Brain microvascular endothelial cell (primary cell): ENCODE data around the gene CTSE.

Source experiments
- DNase-seq: peaks from one replicate; pipeline ENCODE4 v3.0.0-alpha.2; 2020
- H3K27ac ChIP-seq: fragments of 250-450 bp; sonication (Bioruptor Pico); 2 replicates; pipeline ENCODE4 v1.5.1; 2020; ENCODE audit warnings: mild to moderate bottlenecking, moderate library complexity
- H3K27me3 ChIP-seq: fragments of 250-450 bp; sonication (Bioruptor Pico); replicated peaks from 2 replicates; pipeline ENCODE4 v1.5.1; 2020; ENCODE audit warnings: mild to moderate bottlenecking
- H3K36me3 ChIP-seq: fragments of 250-450 bp; sonication (Bioruptor Pico); replicated peaks from 2 replicates; pipeline ENCODE4 v1.5.1; 2020; ENCODE audit warnings: mild to moderate bottlenecking
- H3K4me3 ChIP-seq: 2 replicates; pipeline ENCODE4 v1.5.1; 2011; ENCODE audit warnings: low read depth, mild to moderate bottlenecking, control low read depth, low read length, moderate library complexity
- in situ Hi-C: cut with HindIII; loops from 2 replicates; pipeline ENCODE4 v1.10.0; 2017; ENCODE audit warnings: low sequenced_read_pairs, low pct_ligation_motif_present
- TF ChIP-seq, protein P1 (sequence below): IDR thresholded peaks from 2 replicates; pipeline ENCODE4 v1.5.1; 2011; ENCODE audit warnings: low read depth, mild to moderate bottlenecking, moderate library complexity, low read length, control low read depth, inconsistent platforms; ENCODE audit errors: missing control alignments

Gene CTSE

DNA sequence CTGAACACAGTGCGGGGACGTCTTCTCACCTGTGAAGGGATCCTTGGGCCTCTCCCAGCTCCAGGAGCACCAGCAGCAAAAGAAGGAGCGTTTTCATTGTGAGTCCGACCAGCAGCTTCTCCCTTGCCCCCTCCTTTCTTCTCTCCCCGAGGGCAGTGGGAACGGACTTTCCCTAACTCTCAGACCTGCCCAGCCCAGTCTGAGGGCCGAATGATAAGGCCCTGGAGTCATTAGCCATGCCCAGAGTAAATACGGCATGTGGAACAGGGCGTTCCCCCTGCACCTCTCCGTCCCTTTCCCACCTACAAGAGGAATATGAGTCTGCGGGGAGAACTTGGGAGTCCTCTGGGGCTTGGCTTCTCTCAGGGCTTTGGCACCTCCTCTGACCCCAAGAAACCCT lies at the start of gene CTSE:
TSS of gene CTSE (minus strand) at position 201 of the 400 bp plus-strand sequence. CDS start at position 97, 104 bp downstream.
- Histone ChIP-seq H3K27me3 (no peaks in the 10 kb centered on the region), H3K36me3 (no peaks in the 10 kb centered on the region), H3K4me3 (no peak within 1 kb of the TSS), H3K27ac (no peak within 1 kb of the TSS)
- TF ChIP-seq, protein P1, sequence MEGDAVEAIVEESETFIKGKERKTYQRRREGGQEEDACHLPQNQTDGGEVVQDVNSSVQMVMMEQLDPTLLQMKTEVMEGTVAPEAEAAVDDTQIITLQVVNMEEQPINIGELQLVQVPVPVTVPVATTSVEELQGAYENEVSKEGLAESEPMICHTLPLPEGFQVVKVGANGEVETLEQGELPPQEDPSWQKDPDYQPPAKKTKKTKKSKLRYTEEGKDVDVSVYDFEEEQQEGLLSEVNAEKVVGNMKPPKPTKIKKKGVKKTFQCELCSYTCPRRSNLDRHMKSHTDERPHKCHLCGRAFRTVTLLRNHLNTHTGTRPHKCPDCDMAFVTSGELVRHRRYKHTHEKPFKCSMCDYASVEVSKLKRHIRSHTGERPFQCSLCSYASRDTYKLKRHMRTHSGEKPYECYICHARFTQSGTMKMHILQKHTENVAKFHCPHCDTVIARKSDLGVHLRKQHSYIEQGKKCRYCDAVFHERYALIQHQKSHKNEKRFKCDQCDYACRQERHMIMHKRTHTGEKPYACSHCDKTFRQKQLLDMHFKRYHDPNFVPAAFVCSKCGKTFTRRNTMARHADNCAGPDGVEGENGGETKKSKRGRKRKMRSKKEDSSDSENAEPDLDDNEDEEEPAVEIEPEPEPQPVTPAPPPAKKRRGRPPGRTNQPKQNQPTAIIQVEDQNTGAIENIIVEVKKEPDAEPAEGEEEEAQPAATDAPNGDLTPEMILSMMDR: no peak
- DNase-seq: no peak
- in situ Hi-C loops: no loop called here

DNA sequence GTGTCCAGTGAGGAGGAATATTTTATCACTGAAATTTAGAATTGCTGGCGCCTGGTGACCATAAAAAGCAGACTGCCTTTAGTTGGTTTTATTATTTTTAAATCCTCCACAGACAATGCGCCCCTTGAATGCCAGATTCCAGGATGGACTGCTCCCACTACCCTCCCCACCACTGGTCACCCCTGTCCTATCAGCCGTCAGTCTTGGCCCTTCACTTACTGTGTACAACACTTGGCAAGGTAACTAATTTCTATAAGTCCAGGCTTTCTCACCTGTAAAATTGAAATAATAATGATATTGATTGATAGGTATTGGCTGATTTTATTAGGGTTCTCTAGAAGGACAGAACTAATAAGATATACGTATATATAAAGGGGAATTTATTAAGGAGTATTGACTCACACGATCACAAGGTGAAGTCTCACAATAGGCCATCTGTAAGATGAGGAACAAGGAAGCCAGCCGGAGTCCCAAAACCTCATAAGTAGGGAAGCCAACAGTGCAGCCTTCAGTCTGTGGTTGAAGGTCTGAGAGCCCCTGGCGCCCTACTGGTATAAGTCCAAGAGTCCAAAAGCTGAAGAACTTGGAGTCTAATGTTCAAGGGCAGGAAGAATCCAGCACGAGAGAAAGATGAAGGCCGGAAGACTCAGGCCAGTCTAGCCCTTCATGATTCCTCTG lies 47.1 kb upstream of the CTSE start:
- H3K36me3 ChIP-seq: no peaks in the 10 kb centered on the region
- DNase-seq: no peak
- H3K27ac ChIP-seq: no peak overlapping the region
- H3K27me3 ChIP-seq: peaks cover 12% of the 10 kb centered on the region
- no peak overlapping the region for H3K4me3 ChIP-seq
- in situ Hi-C loops: no loop called here
- TF ChIP-seq, protein P1: no peak

DNA sequence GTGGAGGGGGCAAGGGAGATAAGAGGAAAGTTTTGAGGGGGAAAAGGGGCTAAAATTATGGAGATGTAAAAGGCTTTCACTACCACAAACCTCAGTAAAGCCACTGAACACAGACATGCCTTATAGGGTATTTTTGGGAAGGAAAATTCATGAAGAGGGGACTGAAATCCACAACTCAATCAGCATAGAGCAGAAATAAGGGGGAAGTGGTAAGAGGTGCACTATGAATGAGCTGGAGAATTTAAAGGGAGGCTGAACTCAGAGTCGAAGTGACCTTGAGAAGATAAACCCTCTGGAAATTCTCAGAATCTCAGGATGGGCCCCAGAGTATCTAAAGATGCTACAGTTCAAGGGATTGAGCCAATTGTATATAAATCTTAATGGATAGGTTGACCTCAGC lies 44.6 kb upstream of the CTSE start:
- no peak overlapping the region for H3K27ac ChIP-seq
- peaks cover 12% of the 10 kb centered on the region for H3K27me3 ChIP-seq
- DNase-seq: no peak
- in situ Hi-C loops: no loop called here
- no peak overlapping the region for H3K4me3 ChIP-seq
- no peaks in the 10 kb centered on the region for H3K36me3 ChIP-seq
- TF ChIP-seq, protein P1: no peak

DNA sequence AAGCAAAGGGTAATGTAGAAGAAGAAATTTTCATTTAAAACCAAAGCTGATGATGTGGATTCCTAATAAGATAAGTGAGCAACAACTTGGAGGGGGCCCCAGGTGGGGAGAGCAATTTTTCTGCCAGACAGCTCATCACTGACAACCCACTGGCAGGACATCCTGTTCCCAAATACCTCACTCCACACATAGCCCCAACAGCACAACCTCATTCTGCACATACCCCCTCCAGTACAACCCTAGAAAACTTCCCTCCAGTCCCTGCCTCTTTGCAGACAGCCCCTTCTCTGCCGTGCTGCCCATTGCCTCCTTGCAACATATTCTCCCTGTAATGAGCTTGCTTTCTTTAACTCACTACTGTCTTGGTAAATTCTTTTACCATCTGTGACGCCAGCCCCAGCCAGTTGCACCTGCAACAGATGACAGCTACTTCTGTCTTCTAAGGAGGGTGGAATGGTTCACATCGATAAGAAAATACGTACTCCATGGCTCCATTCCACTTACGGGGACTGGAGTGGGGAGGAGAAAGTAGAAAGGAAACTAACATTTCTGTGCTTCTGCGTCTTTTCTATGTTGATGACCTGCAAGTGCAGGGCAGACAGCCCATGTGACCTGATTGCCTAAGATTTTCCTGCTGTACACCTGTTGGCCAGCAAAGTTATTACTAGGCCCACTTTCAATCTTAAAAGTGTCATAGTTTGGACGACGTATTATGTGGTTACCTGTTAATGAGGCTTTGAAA lies 44.0 kb upstream of the CTSE start:
- Histone ChIP-seq H3K4me3 (no peak overlapping the region), H3K36me3 (no peaks in the 10 kb centered on the region), H3K27ac (no peak overlapping the region), H3K27me3 (peaks cover 12% of the 10 kb centered on the region)
- TF ChIP-seq, protein P1: no peak
- in situ Hi-C loops: no loop called here
- no peak for DNase-seq

DNA sequence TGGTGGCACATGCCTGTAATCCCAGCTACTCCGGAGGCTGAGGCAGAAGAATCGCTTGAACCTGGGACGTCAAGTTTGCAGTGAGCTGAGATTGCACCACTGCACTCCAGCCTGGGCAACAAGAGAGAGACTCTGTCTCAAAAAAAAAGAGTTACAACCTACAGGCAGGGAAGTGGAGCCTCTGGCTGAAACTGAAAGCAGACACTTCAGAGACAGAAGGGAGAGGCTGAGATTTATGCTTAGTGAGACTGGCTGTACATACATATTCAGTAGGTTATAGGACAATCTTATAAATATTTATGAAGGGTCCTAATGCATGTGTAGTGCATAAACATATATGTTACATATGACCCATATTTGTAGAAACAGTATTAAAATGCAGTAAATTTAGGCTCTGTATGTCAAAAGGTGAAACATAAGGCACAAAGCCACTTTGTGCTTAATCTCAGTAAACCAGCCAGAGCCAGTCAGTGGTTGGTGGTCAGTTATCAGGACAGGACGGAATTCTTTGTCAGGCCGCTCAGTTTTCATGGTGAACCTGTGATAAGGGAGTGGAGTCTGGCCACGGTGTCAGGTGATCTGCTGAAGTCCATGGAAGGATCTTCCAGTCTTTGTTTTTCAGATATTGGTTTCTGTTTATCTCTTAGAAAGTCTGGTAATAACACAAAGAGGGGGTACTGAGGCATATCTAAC lies 42.9 kb upstream of the CTSE start:
- in situ Hi-C loops: no loop called here
- TF ChIP-seq, protein P1: no peak
- no peak overlapping the region for H3K27ac ChIP-seq
- H3K4me3 ChIP-seq: no peak overlapping the region
- H3K27me3 ChIP-seq: peaks cover 12% of the 10 kb centered on the region
- no peaks in the 10 kb centered on the region for H3K36me3 ChIP-seq
- DNase-seq: no peak
